NCI-H146 treated with DMSO at 0.1 percent for 48 hours (cell line): Measurements from ENCODE around the gene CIAO3.

Experiments
- DNase-seq: peaks from one replicate; lab custom pipeline; 2025; ENCODE audit not compliant: unreplicated experiment; lab: John Stamatoyannopoulos, UW

Gene CIAO3

GRCh38 chr16:679814-680624 lies 60.8 kb downstream of the CIAO3 start, which contains the start of gene STUB1:
STUB1 (plus strand) TSS chr16:680410; CDS start chr16:680526, 116 bp downstream.
- peak; percentile 58 for DNase-seq
